ENCODE measurements around the gene DHRS1. TPM values are rescaled to one million over a fixed set of nuclear protein-coding genes. Genes with fewer than 3 reads are reported as not detected.

Gene DHRS1
- total RNA-seq, 1 experiment from 2014 or later, result 8.9 TPM

DNA sequence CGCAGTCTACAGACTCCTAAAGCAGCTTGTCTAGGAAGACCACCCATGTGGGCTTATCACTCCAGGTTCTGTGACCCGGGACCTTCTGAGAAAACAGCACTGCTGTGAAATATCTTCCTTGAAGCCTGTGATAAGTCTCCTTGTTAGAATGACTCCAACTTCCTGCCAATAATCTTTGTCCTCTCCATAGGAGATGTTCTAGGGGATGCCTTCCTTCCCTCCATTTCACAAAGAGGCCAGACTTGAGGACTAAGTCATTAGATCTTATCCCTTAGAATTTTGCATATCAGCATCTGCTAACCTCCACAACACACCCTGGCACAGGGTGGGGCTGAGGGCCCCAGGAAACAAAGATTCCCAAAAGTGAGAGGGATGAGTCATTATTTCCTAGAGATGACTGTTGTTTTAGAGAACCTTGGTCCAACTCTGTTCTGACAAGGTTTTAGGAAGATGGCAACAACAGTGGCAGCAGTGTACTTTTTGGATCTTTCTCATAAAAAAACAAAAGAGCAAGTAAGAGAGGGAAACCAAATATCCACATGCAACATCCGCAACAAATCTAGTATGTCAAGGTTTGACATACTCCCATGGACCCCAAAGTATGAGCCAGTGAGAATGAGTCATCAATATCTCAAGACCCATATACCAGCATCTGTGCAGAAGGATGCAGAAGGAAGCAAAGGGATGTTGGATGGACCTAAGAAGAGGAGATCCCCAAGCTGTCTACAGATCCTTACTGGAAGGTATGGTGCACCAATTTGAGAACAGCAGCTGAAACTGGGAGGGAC is 17.8 kb upstream of the DHRS1 start:
- intact Hi-C loops (cut with micrococcal nuclease; ENCODE audit: unreplicated experiment), result no loop called here
- BruUV-seq (replicated peaks), result no TSS peak
- in situ Hi-C loops (cut with HindIII; ENCODE audit: low pct_unique_long_range_greater_than_20kb, low sequenced_read_pairs), result no loop called here
- Histone ChIP-seq H3K27me3 (ENCODE audit: control insufficient read depth, insufficient read depth, low read length) (no peaks in the 10 kb centered on the region), H3K27ac (ENCODE audit: low read length) (no peak overlapping the region), H3K36me3 (ENCODE audit: control insufficient read depth, insufficient read depth, low read length) (no peaks in the 10 kb centered on the region), H3K4me1 (ENCODE audit: control insufficient read depth, insufficient read depth, low read length) (no peaks in the 10 kb centered on the region), H3K4me3 (ENCODE audit: low read depth in 2 of 2, low read length in 2 of 2) (no peak overlapping the region), H3K9me3 (ENCODE audit: control insufficient read depth, insufficient read depth, low read depth, low read length) (no peaks in the 10 kb centered on the region)
- TF ChIP-seq CTCF (IDR thresholded peaks at IDR 0.05) (no peak), POLR2AphosphoS5 (IDR thresholded peaks at IDR 0.05; ENCODE audit: low read depth, low read length) (no peak)
- TF ChIP-seq, protein P1, sequence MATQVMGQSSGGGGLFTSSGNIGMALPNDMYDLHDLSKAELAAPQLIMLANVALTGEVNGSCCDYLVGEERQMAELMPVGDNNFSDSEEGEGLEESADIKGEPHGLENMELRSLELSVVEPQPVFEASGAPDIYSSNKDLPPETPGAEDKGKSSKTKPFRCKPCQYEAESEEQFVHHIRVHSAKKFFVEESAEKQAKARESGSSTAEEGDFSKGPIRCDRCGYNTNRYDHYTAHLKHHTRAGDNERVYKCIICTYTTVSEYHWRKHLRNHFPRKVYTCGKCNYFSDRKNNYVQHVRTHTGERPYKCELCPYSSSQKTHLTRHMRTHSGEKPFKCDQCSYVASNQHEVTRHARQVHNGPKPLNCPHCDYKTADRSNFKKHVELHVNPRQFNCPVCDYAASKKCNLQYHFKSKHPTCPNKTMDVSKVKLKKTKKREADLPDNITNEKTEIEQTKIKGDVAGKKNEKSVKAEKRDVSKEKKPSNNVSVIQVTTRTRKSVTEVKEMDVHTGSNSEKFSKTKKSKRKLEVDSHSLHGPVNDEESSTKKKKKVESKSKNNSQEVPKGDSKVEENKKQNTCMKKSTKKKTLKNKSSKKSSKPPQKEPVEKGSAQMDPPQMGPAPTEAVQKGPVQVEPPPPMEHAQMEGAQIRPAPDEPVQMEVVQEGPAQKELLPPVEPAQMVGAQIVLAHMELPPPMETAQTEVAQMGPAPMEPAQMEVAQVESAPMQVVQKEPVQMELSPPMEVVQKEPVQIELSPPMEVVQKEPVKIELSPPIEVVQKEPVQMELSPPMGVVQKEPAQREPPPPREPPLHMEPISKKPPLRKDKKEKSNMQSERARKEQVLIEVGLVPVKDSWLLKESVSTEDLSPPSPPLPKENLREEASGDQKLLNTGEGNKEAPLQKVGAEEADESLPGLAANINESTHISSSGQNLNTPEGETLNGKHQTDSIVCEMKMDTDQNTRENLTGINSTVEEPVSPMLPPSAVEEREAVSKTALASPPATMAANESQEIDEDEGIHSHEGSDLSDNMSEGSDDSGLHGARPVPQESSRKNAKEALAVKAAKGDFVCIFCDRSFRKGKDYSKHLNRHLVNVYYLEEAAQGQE (IDR thresholded peaks at IDR 0.05; ENCODE audit: insufficient read depth in 1 of 2, low read depth in 2 of 2, low read length in 1 of 2), result no peak
- ATAC-seq (no peak), DNase-seq (ENCODE audit: low read depth, low spot score) (no peak)
- CTCF ChIA-PET, result no interaction called here
- POLR2A ChIA-PET, result no interaction called here

GRCh38 chr14:24316597-24316950 is 17.0 kb upstream of the DHRS1 start:
- Histone ChIP-seq H3K27ac (ENCODE audit: low read length) (no peak overlapping the region), H3K27me3 (ENCODE audit: control insufficient read depth, insufficient read depth, low read length) (no peaks in the 10 kb centered on the region), H3K9me3 (ENCODE audit: control insufficient read depth, insufficient read depth, low read depth, low read length) (no peaks in the 10 kb centered on the region), H3K4me1 (ENCODE audit: control insufficient read depth, insufficient read depth, low read length) (no peaks in the 10 kb centered on the region), H3K4me3 (ENCODE audit: low read depth in 2 of 2, low read length in 2 of 2) (no peak overlapping the region), H3K36me3 (ENCODE audit: control insufficient read depth, insufficient read depth, low read length) (no peaks in the 10 kb centered on the region)
- ATAC-seq (0 out of 2 replicates have a peak, but pooled peaks have one; percentile 31), DNase-seq (ENCODE audit: low read depth, low spot score) (no peak)
- in situ Hi-C loops (cut with HindIII; ENCODE audit: low pct_unique_long_range_greater_than_20kb, low sequenced_read_pairs), result no loop called here
- no TSS peak for BruUV-seq (replicated peaks)
- intact Hi-C loops (cut with micrococcal nuclease; ENCODE audit: unreplicated experiment), result no loop called here
- no peak for TF ChIP-seq TCF7L2 (IDR thresholded peaks at IDR 0.05; ENCODE audit: low read depth, low read length)
- no peak for TF ChIP-seq POLR2AphosphoS5 (IDR thresholded peaks at IDR 0.05; ENCODE audit: low read depth, low read length)
- TF ChIP-seq SIN3A (IDR thresholded peaks at IDR 0.05; ENCODE audit: borderline replicate concordance, insufficient read depth, low read depth, low read length), result no peak
- TF ChIP-seq CTCF (IDR thresholded peaks at IDR 0.05), result no peak
- TF ChIP-seq, protein P1 (IDR thresholded peaks at IDR 0.05; ENCODE audit: insufficient read depth in 1 of 2, low read depth in 2 of 2, low read length in 1 of 2), result no peak
- POLR2A ChIA-PET, result no interaction called here
- CTCF ChIA-PET, result no interaction called here

Data from Panc1 (cell line).